ENCODE measurements around the gene VPS16. TPM values are rescaled to one million over a fixed set of nuclear protein-coding genes. Genes with fewer than 3 reads are reported as not detected.

Gene VPS16
- total RNA-seq, 2 donors from 2014 or later, result 33.9 to 41.0 TPM

DNA sequence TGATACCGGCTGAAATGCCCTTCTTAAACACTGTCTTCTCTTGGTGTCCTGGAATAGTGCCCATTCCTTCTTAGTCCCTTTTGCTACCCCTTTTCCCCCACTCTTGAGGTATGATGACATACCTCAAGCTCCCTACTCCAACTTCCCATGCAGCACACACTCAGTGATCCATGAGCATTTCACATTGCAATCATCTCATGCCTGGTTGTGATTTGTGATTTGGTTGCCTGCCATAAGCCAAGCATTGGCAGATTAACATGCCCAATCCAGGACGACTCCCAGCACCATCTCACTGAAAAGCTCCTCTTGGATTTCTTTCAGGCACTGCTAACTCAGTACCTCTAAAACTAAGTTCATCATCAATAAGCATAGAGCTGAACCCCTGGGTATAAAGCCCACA lies 18.0 kb downstream of the VPS16 start:
- DNase-seq (no peak), ATAC-seq (no peak)
- intact Hi-C loops (cut with DNase I, micrococcal nuclease), result no loop called here

- no peak for DNase-seq
- no peak for ATAC-seq
- intact Hi-C loops (cut with DNase I, micrococcal nuclease), result no loop called here
Observed at GRCh38 chr20:2859330-2860121, 19.0 kb downstream of the VPS16 start.

GRCh38 chr20:2864626-2865025 lies 24.1 kb downstream of the VPS16 start:
- DNase-seq (no peak), ATAC-seq (no peak)
- intact Hi-C loops (cut with DNase I, micrococcal nuclease), result no loop called here

GRCh38 chr20:2865101-2865500 lies 24.6 kb downstream of the VPS16 start:
- intact Hi-C loops (cut with DNase I, micrococcal nuclease), result no loop called here
- DNase-seq, result no peak
- ATAC-seq, result no peak

DNA sequence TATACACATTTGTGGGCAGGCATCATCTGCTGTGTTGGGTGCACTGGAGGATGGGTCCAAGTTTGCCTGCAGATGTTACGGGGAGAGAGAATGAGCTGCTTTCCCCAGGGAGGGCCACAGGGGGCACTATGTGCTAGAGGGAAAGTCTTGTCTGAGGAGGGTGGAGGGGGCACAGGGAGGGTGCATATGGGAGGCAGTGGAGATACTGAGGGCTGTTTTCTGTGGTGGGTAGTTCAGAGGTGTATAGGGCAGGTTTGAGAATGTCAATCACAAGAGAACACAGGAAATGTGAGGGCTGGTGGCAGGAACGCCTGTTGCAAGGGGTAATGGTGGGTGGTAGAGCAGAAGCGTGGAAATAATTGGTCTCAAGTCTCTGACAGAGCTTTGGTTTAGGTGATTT lies 25.1 kb downstream of the VPS16 start:
- ATAC-seq, result no peak
- intact Hi-C loops (cut with DNase I, micrococcal nuclease), result no loop called here

GRCh38 chr20:2866236-2866635 lies 25.7 kb downstream of the VPS16 start:
- ATAC-seq (no peak), DNase-seq (no peak)
- intact Hi-C loops (cut with DNase I, micrococcal nuclease), result no loop called here

More for the DNA sequence above, 25.1 kb downstream of the VPS16 start:
- DNase-seq, result no peak

GRCh38 chr20:2867081-2867864 lies 26.7 kb downstream of the VPS16 start:
- intact Hi-C loops (cut with DNase I, micrococcal nuclease), result no loop called here
- ATAC-seq (peak; percentile 56), DNase-seq (peak in 1 of 2 donors; percentile 54)

- intact Hi-C loops (cut with DNase I, micrococcal nuclease), result no loop called here
- no peak for ATAC-seq
- DNase-seq, result no peak
Observed at GRCh38 chr20:2869381-2869780, 28.8 kb downstream of the VPS16 start.

DNA sequence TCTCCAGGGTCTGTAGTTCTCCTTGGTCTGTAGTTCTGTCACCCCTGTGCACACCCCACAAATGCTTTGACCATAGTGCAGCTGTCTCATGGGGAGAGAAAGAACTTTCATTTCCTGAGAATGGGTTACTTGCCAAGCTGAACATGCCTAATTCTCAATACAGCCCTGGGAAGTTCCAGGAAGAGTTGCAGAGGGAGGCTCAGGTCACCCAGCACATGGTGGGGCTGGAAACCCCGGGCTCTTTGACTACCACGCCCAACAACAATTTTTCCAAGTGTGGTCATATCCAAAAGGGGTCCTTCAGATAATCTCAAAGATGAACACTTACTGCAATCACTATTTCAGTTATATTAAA lies 30.5 kb downstream of the VPS16 start:
- intact Hi-C loops (cut with DNase I, micrococcal nuclease), result no loop called here

DNA sequence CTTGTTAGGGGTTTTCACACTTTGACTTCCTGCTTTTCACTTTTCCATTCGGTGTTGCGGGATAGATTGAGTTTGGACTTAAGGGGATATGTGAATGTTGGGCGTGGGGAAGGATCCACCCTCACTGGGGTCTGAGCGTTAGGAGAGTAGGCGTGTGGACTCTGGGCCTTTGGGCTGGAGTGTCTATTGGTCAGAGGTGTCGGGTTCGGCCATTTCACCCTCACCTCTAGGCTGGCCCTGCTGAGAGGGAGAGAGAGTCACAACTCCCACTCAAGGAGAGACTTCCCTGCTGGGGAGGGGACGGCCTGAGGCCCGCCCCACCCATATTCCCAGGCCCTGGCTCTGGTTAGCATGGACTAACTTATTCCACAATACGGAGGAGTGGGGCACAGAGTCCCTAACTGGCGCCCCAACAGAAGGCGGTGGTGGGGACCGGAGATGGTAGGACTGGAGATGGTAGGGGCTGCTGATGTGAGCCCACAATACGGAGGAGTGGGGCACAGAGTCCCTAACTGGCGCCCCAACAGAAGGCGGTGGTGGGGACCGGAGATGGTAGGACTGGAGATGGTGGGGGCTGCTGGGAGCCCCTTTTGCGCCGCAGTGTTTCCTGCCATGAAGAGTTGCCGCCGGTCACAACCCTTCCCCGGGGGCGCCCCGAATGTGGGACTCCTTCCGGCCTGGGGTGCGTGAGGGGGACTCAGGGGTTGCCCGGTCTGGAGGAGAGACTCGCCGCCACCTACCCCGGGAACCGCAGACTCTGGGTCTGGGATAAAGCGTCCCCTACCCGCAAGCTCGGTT lies 31.3 kb downstream of the VPS16 start:
- no peak for DNase-seq
- intact Hi-C loops (cut with DNase I, micrococcal nuclease), result no loop called here
- peak; percentile 13 for ATAC-seq

More for the DNA sequence above, 30.5 kb downstream of the VPS16 start:
- ATAC-seq, result no peak
- no peak for DNase-seq

GRCh38 chr20:2872459-2873009 lies 32.0 kb downstream of the VPS16 start:
- ATAC-seq (peak; percentile 66), DNase-seq (peak; percentile 64 to 85)
- intact Hi-C loops (cut with DNase I, micrococcal nuclease), result no loop called here

DNA sequence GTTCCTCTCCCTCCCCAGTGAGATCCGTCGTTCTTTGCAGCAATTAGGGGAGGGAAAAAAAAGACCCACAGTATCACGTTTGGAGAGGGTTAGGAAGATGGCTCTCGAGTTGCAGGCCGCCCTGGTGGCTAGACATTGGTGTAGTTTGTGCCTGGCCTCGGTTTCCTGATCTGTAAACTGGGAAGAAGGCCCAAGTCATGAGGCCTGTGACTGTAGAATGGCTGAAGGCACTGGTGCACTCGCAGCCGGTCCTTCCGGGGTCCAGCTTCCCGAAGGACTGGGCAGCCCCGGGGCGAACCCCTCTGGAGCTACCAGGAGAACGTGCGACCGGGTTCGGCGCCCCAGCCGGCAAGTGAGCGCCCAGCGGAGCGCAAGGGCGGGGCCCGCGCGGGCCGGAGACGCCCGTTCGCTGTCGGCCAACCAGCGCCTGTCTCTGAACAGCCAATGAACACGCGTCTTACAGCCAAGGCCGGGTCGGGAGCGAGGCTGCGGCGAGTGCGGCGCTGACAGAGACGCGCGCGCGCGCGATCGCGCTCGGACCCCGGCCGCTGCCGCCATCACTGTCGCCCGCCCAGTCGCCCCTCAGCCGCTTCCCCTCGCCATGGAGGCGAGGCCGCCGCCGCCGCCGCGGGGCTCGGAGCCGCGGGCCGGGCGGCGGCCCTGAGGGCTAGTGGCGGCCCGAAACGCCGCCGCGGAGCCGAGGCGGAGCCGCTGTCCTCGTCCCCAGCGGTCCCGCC lies 32.6 kb downstream of the VPS16 start, which contains the start of gene PTPRA:
Gene PTPRA (plus strand): TSS at position 472 of the 737 bp plus-strand sequence. CDS start 90,797 bp downstream, outside the sequence.
- intact Hi-C loops (cut with DNase I, micrococcal nuclease), result no loop called here
- peak; percentile 95 for ATAC-seq

GRCh38 chr20:2873747-2874041 lies 33.1 kb downstream of the VPS16 start:
- DNase-seq, result peak; percentile 43 to 71
- ATAC-seq, result no peak
- intact Hi-C loops (cut with DNase I, micrococcal nuclease), result no loop called here

More for the DNA sequence above, 32.6 kb downstream of the VPS16 start, which contains the start of gene PTPRA:
- DNase-seq, result peak; percentile 92 to 94

- peak in 1 of 2 donors; percentile 20 for DNase-seq
- no peak for ATAC-seq
- intact Hi-C loops (cut with DNase I, micrococcal nuclease), result no loop called here
Observed at GRCh38 chr20:2874456-2874855, 33.9 kb downstream of the VPS16 start.

GRCh38 chr20:2875690-2876203 lies 35.2 kb downstream of the VPS16 start:
- no peak for DNase-seq
- ATAC-seq, result no peak
- intact Hi-C loops (cut with DNase I, micrococcal nuclease), result no loop called here

DNA sequence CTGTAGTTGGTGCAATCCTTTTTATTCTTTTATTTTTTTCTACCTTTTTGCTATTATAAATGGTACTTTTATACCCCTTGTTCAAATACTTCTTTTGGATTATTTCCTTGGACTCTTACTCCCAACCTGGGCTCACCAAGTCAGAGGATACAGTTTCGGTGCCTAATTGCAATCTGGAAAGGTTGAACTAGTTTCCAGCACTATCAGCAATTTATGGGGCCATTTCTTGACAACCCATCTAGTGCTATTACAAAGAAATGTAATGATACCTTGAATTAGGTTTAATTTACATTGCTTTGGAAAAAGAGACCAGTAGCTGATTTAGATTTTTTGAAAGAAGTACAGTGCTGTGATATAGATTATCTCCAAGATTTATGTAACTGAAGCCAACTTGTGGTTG lies 38.0 kb downstream of the VPS16 start:
- no peak for ATAC-seq
- DNase-seq, result no peak
- intact Hi-C loops (cut with DNase I, micrococcal nuclease), result no loop called here

DNA sequence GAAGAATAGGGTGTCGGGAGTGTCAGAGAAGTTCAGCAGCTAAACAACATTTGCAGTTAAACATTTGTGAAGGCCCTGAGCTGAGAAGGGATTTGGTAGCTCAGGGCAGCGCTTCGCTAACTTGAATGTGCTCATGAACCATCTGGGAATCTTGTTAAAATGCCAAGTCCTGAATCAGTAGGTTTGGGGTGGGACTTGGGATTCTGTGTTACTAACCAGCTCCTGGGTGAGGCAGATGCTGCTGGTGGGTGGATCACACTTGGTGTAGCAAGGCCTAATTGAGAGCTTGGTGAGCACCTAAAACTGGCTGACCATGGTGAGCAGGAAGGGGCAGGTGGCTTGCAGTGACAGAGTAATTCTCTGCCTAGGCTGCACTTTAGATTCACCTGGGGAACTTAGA lies 38.6 kb downstream of the VPS16 start:
- DNase-seq (no peak), ATAC-seq (no peak)

GRCh38 chr20:2880650-2881049 lies 40.1 kb downstream of the VPS16 start:
- intact Hi-C loops (cut with DNase I, micrococcal nuclease), result no loop called here

More for the DNA sequence above, 38.6 kb downstream of the VPS16 start:
- intact Hi-C loops (cut with DNase I, micrococcal nuclease), result no loop called here

More at GRCh38 chr20:2880650-2881049, 40.1 kb downstream of the VPS16 start:
- ATAC-seq (no peak), DNase-seq (no peak)
